Islet precursor cell (in vitro differentiated cells): Measurements from ENCODE around the gene KCNQ1OT1.

Experiments used
- DNase-seq: peaks from one replicate; pipeline ENCODE4 v3.0.0-alpha.2; 2018

The KCNQ1OT1 gene

GRCh38 chr11:2699531-2700414 lies at the start of gene KCNQ1OT1:
TSS of gene KCNQ1OT1 (minus strand) at chr11:2699994.
- peak; percentile 95 for DNase-seq

- peak; percentile 47 for DNase-seq
Observed at GRCh38 chr11:2748814-2749554, 49.2 kb upstream of the KCNQ1OT1 start.

- DNase-seq: no peak
Observed at GRCh38 chr11:2748061-2748813, 48.4 kb upstream of the KCNQ1OT1 start.

- DNase-seq: peak; percentile 59
Observed at GRCh38 chr11:2747248-2748027, 47.6 kb upstream of the KCNQ1OT1 start.

GRCh38 chr11:2746401-2747247 lies 46.8 kb upstream of the KCNQ1OT1 start:
- no peak for DNase-seq

- DNase-seq: peak; percentile 32
Observed at GRCh38 chr11:2745511-2745910, 45.7 kb upstream of the KCNQ1OT1 start.

GRCh38 chr11:2744166-2744565 lies 44.4 kb upstream of the KCNQ1OT1 start:
- peak; percentile 46 for DNase-seq

- peak; percentile 76 for DNase-seq
Observed at GRCh38 chr11:2743427-2744110, 43.8 kb upstream of the KCNQ1OT1 start.

- peak; percentile 49 for DNase-seq
Observed at GRCh38 chr11:2742611-2743426, 43.0 kb upstream of the KCNQ1OT1 start.

GRCh38 chr11:2742201-2742600 lies 42.4 kb upstream of the KCNQ1OT1 start:
- peak; percentile 42 for DNase-seq

GRCh38 chr11:2741377-2742131 lies 41.8 kb upstream of the KCNQ1OT1 start:
- DNase-seq: peak; percentile 86

- no peak for DNase-seq
Observed at GRCh38 chr11:2741006-2741376, 41.2 kb upstream of the KCNQ1OT1 start.

- DNase-seq: no peak
Observed at GRCh38 chr11:2740275-2740940, 40.6 kb upstream of the KCNQ1OT1 start.

- no peak for DNase-seq
Observed at GRCh38 chr11:2739531-2740274, 39.9 kb upstream of the KCNQ1OT1 start.

- DNase-seq: no peak
Observed at GRCh38 chr11:2738551-2739431, 39.0 kb upstream of the KCNQ1OT1 start.

- DNase-seq: peak; percentile 76
Observed at GRCh38 chr11:2737866-2738265, 38.1 kb upstream of the KCNQ1OT1 start.

- DNase-seq: no peak
Observed at GRCh38 chr11:2737226-2737590, 37.4 kb upstream of the KCNQ1OT1 start.
